ENCODE results near the gene TPRN.

TPRN gene

GRCh38 chr9:137157618-137158415 lies 42.7 kb downstream of the TPRN start:
- no peak for DNase-seq

GRCh38 chr9:137156567-137157375 lies 43.8 kb downstream of the TPRN start:
- DNase-seq = peak in 1 of 2 experiments; percentile 14

GRCh38 chr9:137152844-137153405 lies 47.6 kb downstream of the TPRN start:
- DNase-seq = no peak

GRCh38 chr9:137150617-137151457 lies 49.7 kb downstream of the TPRN start:
- peak; percentile 34 to 60 for DNase-seq

GRCh38 chr9:137149942-137150616 lies 50.5 kb downstream of the TPRN start:
- DNase-seq = no peak

- DNase-seq = no peak
Measured at GRCh38 chr9:137149363-137149762, 51.2 kb downstream of the TPRN start.

GRCh38 chr9:137148661-137149060 lies 51.9 kb downstream of the TPRN start:
- no peak for DNase-seq

- DNase-seq = no peak
Measured at GRCh38 chr9:137148242-137148641, 52.3 kb downstream of the TPRN start.

- no peak for DNase-seq
Measured at GRCh38 chr9:137147793-137148160, 52.8 kb downstream of the TPRN start.

GRCh38 chr9:137147091-137147792 lies 53.3 kb downstream of the TPRN start:
- no peak for DNase-seq

- no peak for DNase-seq
Measured at GRCh38 chr9:137146527-137146918, 54.0 kb downstream of the TPRN start.

- no peak for DNase-seq
Measured at GRCh38 chr9:137145731-137146526, 54.6 kb downstream of the TPRN start.

GRCh38 chr9:137143459-137143858 lies 57.1 kb downstream of the TPRN start:
- no peak for DNase-seq

- no peak for DNase-seq
Measured at GRCh38 chr9:137141976-137142936, 58.3 kb downstream of the TPRN start.

Measured in NCI-H1930 (cell line).